Measurements from ENCODE around the gene ZNF578. TPM values are rescaled to one million over a fixed set of nuclear protein-coding genes. Genes with fewer than 3 reads are reported as not detected.

The ZNF578 gene
- total and polyA plus RNA-seq, 2 of the 8 experiments (the other 6 are each of a cell fraction or from before 2014, with no cell fraction given): 1.6 to 4.2 TPM

DNA sequence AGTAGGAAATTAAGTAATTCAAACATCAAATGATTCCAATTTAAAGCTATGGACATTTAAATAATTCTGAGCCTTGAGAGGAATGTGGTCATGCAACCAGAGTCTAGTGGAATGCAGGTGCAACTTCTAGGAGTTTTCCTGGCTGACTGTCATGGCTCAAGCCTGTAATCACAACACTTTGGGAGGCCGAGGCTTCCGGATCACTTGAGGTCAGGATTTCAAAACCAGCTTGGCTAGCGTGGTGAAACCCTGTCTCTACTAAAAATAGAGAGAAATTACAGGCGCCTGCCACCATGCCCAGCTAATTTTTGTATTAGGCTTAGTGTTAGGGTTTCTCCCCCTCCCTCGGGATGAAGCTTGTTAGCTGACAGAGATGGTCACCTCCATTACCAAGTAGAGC, 80.5 kb downstream of the ZNF578 start (continued):
- TF ChIP-seq, protein P1, sequence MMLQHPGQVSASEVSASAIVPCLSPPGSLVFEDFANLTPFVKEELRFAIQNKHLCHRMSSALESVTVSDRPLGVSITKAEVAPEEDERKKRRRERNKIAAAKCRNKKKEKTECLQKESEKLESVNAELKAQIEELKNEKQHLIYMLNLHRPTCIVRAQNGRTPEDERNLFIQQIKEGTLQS (IDR thresholded peaks at IDR 0.05; ENCODE audit: insufficient read depth, low read depth, low read length): no peak
- TF ChIP-seq POU5F1 (IDR thresholded peaks at IDR 0.05; ENCODE audit: low read depth, low read length) (no peak), RBBP5 (IDR thresholded peaks at IDR 0.05; ENCODE audit: borderline replicate concordance, low read depth, low read length) (no peak)

All from H1 (cell line).